ENCODE data around the gene LRATD1.
"Not testable (repeated sequence)": the region's sequence is repeated elsewhere in the genome, so short reads cannot be mapped to it uniquely, and the experiment has no call there.

Gene LRATD1, protein sequence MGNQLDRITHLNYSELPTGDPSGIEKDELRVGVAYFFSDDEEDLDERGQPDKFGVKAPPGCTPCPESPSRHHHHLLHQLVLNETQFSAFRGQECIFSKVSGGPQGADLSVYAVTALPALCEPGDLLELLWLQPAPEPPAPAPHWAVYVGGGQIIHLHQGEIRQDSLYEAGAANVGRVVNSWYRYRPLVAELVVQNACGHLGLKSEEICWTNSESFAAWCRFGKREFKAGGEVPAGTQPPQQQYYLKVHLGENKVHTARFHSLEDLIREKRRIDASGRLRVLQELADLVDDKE

DNA sequence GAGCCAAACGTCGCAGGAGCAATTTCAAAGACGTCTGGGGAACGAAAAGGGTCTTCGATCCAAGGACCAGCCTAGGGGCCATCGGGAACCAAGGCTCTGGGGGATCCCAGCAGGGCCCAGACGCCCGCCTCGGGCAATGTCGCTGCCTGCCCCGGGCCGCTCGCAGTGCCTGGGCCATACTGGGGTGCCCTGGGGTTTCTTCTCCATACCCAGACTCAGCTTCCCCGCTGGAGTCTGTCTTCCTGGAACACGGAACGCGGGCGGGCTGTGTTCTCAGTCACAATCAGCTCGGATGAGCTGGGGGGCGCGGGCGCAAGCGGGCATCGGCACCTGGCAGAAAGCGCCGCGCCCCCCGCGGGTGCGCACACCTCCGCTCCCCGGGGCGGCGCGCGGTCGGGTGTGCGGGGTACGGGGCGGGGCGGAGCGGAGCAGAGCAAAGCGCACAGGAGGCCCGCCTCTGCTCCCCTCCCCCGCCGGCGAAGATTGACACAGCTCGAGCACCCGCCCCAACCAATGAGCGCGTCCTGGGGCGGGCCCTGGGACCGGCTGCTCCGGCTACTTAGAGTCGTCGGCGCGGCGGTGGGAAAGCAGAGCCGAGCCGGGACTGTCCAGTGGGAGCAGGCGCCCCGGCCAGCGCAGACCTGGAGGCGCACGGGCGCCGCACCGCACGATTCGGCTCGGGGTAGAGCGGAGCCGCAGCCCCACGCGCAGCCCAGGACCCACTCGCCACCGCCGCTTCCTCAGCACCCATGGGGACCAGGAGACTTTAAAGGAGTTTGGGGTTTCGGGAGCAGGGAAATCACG is at the start of gene LRATD1:
TSS of gene LRATD1 (plus strand) at position 585 of the 804 bp plus-strand sequence. CDS start 1,263 bp downstream, outside the sequence.
- no peak for DNase-seq (ENCODE audit: low read depth)

DNA sequence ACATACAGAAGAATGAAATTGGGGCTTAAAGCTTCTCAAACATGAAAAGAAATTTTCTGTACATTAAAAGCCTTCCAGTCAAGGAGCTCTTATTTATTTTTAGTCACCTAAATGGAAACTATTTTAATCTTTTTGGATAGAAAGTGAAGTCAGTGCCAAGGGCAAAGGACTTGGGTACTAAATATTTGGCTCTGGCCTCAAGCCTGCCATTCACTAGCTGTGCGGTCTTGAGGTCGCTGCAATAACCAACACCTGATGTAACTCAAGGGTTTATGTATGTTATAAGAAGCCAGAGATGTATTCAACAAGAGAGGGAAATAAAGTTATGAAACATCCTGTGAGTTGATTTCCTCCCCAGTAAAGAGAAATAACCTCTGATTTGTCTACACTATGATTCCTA is 49.5 kb upstream of the LRATD1 start:
- DNase-seq (ENCODE audit: low read depth): no peak

DNA sequence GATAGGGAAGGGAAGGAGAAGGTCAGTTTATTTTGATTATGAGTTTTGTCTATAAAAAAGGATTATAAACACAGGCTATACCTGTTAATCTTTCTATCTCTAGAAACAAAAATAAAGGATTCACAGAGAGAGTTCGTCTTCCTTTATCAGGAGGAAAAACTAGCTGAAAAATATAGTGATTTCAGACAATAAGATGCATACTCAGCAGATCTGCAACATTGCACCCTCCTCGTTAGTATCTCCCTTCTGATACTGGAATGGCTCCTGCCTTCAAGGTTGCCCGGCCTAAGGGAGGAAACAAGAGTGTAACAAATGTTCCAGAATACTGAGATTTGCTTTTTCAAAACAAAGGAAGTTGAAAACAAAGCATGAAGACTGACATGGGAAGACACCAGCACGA is 48.7 kb upstream of the LRATD1 start:
- no peak for DNase-seq (ENCODE audit: low read depth)

DNA sequence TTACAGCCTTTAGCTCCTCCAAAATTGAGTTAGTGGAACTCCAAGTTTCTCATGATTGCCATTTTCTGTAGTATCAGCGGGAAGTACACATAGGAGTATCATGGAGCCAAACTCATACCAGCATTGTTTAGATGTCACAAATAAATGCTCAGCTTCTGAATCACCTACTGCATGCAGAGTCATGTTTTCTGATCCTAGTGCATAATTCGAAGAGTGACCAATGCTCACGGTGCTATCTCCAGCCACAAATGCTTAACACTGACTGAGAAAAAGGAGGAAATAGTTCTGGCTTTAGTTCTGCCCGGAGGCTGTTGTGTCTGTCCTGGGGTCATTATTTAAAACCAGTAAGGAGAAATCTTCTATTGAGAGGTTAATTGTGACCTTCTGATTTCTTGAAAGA is 45.4 kb upstream of the LRATD1 start:
- DNase-seq (ENCODE audit: low read depth): no peak

DNA sequence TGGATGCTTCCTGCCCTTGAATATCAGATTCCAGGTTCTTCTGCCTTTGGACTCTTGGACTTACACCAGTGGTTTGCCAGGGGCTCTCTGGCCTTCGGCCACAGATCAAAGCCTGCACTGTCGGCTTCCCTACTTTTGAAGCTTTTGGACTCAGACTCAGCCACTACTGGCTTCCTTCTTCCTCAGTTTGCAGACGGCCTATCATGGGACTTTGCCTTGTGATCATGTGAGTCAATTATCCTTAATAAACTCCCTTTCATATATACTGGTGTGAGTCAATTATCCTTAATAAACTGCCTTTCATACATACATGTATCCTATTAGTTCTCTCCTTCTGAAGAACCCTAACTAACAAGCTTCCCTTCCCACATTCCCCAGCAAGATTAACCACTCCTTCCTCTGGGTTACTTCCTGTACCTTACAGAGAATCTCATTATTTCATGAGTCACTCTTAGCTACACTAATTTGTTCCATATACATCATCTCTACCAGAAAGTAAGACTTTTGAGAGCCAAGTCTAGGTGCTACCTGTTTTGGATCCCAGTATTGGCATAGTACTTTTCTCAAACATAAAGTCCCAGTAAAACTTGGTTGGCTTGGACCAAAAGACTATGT is 31.3 kb upstream of the LRATD1 start:
- no peak for DNase-seq (ENCODE audit: low read depth)

DNA sequence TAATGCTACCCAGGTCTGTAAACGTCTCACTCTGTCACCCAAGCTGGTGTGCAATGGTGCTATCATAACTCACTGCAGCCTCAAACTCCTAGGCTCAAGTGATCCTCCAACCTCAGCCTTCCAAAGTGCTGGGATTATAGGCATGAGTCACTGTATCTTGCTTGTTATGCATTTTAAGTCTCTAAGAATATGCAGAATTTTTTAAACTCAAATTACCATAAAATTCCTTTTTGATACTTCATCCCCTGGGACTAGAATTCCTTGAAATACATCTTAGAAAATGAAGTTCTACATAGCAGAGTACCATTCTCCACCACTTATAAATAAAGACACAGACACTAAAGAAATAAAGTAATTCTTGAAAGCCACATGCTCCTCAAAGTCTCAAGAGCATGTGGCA is 30.2 kb upstream of the LRATD1 start:
- no peak for DNase-seq (ENCODE audit: low read depth)

DNA sequence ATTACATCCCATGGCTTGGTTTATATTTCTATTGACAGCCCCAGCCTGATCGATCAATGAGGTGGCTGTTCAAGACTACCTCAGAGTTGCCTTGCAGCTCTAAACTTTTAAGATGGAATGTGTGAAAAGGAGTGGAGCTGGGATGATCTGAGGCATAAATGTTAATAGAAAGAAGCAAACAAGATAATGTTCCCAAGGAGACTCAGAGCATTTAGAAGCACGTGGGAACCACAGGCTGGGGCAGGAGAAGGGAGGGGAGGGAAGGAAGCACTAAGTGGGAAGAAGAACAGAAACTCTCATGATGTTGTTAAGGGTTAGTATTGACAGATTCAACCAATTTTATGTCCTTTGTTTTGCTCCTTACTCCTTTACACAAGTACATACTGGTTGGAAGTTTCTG is 28.8 kb upstream of the LRATD1 start:
- DNase-seq (ENCODE audit: low read depth): no peak

DNA sequence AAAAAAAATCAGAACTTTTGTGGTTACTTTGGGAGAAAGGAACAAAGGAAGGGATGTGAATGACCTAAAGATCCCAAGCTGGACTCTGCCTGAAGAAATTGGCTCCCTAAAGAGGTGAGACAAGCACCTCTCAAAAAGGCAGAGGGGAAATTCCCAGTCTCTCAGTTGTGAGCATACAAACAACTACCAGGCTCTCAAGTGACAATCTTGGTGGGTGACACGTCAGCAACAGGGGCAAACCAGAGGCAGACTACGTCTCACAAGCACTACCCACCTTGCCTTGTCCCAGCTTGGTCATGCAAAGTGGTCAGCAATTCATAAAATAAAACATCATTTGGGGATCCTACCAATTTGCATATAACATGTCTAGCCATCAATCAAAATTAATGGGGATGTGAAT is 24.3 kb upstream of the LRATD1 start:
- DNase-seq (ENCODE audit: low read depth): no peak

DNA sequence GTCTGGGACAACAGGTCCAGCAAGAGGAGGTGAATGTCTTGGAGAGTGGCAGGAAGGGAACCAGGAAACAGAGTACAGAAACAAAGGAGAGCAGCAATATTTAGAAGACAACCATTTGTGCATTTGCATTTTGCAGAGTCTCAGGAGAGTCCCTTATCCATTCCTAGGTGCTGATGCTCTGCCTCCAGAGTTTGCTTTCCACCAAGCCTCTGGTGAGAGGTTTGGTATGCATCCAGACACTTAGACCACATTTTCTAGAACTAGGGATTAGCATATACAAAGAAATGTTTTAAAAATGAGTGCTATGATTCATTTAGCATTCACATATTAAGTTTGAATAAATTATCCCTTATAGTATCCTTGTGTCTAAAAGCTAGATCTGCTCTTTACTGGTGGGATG is 18.5 kb upstream of the LRATD1 start:
- DNase-seq (ENCODE audit: low read depth): no peak

DNA sequence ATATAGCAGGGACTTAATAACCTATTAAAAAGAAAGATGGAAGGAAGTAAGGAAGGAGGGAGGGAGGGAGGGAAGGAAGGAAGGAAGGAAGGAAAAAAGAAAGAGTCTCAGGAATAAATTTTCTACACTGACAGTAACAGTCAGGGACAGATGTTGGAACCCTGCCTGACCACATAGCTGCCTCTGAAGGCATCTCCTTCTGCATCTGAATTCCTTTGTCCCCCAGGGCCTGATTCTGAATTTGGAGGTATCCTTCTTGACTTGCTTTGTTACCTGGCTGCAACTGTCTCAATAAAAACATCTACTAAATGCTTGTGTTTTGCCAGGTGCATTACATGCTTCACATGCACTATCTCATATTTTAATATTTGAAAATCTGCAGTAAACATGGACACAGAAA is 17.4 kb upstream of the LRATD1 start:
- DNase-seq (ENCODE audit: low read depth): no peak

DNA sequence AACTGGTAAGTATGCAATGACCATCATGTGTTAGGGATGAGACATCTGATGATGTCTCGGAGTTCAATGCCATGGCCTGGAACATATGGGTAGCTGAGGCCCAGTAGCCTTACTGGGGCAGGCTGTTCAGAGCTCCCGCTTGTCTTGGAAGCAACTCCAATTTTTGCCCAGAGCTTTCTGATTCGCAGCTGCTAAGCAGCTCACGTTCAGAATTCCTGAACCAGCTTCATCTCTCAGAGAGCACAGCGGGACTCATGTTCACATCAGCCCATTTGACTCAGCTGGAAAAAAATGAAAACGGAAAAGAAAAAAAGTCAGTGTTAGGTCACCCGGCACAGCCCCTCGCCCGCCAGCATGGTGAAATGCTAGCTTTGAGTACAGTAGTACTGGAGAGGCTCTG is 16.8 kb upstream of the LRATD1 start:
- no peak for DNase-seq (ENCODE audit: low read depth)

DNA sequence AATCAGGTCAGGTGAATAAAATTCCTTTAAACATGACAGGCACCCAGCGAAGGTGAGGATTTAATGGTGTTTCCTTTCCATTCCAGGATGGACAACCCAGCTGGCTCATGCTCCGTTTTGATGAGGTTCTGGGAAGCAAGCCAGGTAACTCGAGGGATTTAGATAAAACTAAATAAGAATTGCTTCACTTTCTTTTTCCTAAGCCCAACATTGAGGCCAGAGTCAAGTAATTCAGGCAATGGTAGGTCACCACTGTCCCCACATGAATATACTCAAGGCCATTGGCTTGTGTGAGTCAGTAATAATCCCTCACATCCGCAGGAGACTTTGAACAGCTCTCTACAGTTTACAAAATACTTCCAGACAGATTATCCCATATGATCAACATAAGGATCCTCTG is 16.2 kb upstream of the LRATD1 start:
- DNase-seq (ENCODE audit: low read depth): no peak

DNA sequence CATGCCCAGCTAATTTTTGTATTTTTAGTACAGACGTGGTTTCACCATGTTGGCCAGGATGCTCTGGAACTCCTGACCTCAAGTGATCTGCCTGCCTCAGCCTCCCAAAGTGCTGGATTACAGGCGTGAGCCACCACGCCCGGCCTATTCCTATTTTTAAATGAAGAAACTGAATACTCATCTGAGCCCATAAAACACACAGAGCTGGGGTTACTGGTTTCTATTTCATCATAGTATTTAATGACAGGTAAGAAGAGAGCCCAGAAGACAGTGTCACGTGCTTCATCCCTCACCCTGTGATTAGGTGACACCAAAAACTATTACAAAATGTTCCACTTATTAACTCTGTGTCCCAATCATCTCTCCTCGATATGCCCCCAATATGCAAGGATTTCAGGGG is 15.6 kb upstream of the LRATD1 start:
- no peak for DNase-seq (ENCODE audit: low read depth)

DNA sequence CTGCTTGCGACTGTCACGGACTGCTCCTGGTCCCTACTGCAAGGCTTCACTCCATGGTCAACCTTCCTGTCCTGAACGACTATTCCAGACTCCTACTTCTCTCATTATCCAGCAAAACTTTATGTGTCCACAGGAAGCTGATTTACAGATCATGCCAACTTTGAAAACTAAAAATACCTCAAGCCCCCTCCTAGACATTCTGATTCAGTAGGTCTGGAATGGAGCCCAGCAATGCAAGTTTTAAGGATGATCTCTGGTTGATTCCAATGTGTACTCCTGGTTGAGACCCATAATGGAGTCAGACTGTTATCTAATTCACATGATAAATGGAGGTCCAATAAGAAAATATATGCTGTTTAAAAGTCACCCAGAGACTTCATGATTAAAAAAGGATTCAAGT is 13.1 kb upstream of the LRATD1 start:
- DNase-seq (ENCODE audit: low read depth): no peak

DNA sequence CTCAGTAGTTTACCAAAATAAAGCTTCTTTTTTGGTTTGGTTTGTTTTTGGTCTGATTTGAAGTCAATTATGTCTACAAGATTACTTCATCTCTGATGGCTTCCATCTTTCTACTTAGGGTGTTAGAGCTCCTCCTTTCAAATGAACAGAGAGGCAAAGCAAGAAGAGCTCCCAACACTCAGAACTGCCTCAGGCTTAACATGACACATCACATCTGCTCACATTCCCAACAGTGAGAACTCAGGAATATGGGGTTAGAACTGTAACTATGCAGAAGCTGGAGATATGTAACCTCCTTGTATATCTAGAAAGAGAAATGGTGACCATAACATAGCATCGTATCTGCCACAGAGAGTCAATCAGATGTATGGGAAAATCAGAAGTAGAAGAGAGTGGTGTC is 11.4 kb upstream of the LRATD1 start:
- DNase-seq (ENCODE audit: low read depth): no peak

DNA sequence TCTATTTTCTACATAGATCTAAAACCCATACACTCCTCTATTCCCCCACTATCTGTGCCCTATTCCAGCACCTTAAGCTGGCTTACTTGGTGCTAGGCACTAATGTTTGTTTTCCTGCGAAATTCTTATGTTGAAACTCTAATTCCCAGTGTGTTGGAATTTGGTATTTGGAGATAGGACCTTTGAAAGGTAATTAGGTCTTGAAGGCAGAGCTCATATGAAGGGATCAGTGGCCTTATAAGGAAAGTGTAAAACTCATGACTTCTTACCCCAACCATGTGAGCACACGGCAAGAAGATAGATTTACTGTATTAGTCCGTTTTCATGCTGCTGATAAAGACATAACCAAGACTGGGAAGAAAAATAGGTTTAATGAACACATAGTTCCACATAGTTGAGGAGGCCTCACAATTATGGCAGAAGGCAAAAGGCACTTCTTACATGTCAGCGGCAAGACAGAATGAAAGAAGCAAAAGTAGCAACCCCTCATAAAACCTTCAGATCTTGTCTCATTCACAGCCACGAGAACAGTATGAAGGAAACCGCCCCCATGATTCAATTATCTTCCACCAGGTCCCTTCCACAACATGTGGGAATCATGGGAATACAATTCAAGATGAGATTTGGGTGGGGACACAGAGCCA is 10.5 kb upstream of the LRATD1 start:
- no peak for DNase-seq (ENCODE audit: low read depth)

DNA sequence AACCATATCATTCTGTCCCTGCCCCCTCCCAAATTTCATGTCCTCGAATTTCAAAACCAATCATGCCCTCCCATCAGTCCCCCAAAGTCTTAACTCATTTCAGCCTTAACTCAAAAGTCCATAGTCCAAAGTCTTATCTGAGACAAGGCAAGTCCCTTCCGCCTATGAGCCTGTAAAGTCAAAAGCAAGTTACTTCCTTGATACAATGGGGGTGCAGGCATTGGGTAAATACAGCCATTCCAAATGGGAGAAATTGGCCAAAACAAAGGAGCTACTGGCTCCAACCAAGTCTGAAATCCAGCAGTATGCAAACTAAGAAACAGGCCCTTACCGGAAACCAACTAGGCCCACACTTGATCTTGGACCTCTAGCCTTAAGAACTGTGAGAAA is 10.0 kb upstream of the LRATD1 start:
- DNase-seq (ENCODE audit: low read depth): not testable (repeated sequence)

DNA sequence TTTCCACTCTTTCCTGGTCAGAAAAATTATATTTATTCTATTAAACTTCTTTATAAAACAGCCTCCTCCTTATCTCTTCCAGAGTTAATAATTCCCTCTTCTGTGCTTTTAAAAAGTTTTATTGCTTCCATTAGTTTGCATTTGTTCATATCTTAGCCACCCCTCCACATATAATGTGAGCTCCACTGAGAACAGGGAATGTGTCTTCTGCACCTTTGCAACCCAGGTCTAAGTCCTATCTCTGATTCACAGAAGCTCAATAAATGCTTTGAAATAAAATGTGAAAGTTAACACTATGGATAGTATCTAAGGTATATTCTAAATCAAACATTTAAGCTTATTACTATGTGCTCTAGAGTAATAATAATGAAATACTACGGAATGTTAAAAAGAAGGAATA is 9.3 kb upstream of the LRATD1 start:
- no peak for DNase-seq (ENCODE audit: low read depth)

DNA sequence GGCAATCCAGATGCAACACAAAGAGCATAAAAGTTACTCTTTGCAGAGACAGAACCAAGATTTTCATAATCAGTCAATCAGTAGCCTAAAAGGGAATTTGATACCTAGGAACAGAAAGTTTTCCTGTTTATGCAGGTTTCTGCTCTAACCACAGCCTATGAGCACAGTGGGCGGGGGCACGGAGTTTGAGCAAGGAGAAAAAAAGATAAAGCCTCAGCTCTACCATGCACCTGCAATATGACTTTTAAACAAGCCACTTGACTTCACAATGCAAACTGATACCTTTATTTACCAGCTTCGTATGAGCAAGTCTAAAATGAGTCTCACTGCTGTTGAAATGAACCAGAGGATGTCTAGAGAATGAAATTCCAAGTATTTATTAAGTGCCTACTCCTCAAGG is 5.6 kb upstream of the LRATD1 start:
- no peak for DNase-seq (ENCODE audit: low read depth)

DNA sequence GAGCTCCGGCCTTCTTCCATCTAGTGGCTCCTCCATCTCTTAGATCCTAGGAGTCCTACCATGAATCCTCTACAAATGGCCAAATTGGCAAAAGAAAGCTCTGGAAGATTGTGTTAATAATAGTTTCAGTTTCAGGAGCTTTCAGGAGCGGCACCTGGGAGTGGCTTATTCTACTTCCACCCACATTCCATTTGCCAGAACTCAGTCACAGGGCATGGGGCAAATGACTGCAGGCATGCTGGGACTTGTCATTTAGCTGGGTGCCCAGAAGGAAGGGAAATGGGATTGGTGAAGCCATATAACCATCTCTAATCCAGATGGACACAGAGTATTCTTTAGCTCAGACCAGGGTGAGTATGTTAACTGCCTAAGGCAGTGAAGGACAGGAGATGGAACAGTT is 3.6 kb upstream of the LRATD1 start:
- no peak for DNase-seq (ENCODE audit: low read depth)

DNA sequence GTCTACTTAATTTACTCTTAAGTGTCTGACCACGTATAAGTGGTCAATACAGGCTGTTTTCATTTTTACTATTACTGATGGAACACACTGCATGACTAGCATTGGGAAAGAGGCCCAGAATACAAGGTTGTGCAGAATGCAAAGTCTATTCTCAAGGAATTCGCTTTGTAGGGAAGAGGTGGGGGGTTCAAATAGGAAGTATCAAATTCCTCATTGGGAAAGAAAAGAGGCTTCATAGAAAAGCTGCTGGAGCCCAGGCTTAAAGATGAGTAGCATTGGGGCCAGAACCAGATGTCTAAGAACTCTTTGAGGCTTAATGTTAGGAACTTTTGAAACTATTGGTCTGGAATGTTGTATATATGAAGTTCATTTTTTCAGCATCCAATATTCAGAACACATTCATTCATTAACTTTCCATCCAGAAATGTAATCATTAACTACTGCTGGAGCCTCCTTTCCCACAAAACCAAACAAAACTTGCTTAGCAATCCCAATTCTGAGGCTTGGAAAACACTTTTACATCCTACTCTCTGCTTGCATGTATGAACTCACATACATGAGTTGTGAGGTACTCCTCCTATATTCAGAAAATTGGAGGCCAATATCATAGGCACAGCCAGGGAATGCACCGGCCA is 994 bp upstream of the LRATD1 start:
- DNase-seq (ENCODE audit: low read depth): no peak

DNA sequence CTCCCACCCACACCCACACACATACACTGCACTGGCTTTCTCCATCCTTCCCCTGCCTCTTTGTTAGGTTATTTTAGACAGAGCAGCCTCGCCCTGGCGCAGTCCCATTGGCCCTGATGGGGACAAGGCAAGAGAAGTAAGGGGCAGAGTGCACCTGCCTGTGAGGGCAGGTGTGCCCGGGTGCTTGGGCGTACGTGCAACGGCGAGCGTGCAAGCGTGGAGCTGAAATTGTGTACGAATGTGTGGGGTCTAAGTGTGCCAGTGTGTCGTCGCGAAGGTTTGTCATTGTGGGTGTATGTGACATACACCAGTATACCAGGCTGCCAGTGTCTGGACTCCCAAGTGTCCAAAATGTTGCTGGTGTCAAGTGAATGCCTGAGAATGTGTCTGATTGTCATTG is 544 bp downstream of the LRATD1 start:
- no peak for DNase-seq (ENCODE audit: low read depth)

All from activated gamma-delta T cell treated with anti-CD3 and anti-CD28 coated beads, Interleukin-2, amount 50 U/mL, for 16 hours (primary cell).